Measurements from ENCODE around the gene PLAC9. TPM values are rescaled to one million over a fixed set of nuclear protein-coding genes. Genes with fewer than 3 reads are reported as not detected.

PLAC9 gene
- total and polyA plus RNA-seq, 2 donors (not counting 3 experiments of a cell fraction or from before 2014, with no cell fraction given), result 1.7 to 2.0 TPM

DNA sequence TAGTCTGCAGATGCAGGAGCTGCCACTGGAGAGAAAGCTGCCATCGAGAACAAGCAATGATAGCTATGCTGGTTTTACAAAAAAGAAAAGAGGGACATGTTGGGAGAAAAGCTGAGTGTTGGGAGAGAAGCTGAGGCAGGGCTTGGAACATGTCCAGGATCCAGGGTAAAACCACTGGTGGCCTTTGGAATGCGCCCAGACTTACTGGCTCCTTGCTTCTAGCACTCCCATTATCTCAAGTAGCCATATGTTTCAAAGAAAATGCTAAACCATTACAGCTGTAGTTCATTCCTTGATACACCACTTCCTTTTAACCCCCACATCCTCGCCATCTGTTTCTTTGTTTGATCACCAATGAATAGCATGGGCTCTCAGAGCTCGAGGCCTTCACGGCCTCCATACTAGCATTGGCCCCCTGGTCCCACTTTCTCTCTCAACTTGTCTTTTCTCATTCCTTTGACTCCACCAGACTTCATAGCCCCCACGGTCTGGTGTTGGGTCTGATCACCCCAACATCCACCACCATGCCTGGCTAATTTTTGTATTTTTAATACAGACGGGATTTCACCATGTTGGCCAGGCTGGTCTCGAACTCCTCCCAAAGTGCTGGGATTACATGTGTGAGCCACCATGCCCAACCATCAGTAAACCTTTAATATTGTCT is 23.8 kb upstream of the PLAC9 start:
- CTCF ChIA-PET, result interaction anchor here (1.3 to 1.9 kb wide), 2 partner anchors 11 to 62 kb away, joined by 4 to 6 read pairs; no protein-coding TSS in a partner anchor
- Histone ChIP-seq H3K27ac (ENCODE audit: insufficient read depth, low read depth, low read length) (no peak overlapping the region), H3K4me1 (ENCODE audit: control insufficient read depth, extremely low read depth, insufficient read depth, low read length) (no peaks in the 10 kb centered on the region), H3K36me3 (ENCODE audit: control insufficient read depth in 2 of 2, extremely low read depth in 1 of 2, insufficient read depth in 2 of 2, low read length in 2 of 2) (no peaks in the 10 kb centered on the region), H3K9me3 (replicated peaks; ENCODE audit: control insufficient read depth, insufficient read depth, low read length) (no peaks in the 10 kb centered on the region), H3K27me3 (ENCODE audit: control insufficient read depth in 2 of 2, insufficient read depth in 2 of 2, low read length in 2 of 2) (peaks cover 2 to 4% of the 10 kb centered on the region in 2 experiments), H4K20me1 (replicated peaks; ENCODE audit: control insufficient read depth, extremely low read depth, insufficient read depth, low read length) (no peaks in the 10 kb centered on the region), H3K79me2 (ENCODE audit: control insufficient read depth, insufficient read depth, low read length) (no peaks in the 10 kb centered on the region), H3K9me1 (replicated peaks; ENCODE audit: control insufficient read depth, extremely low read depth, insufficient read depth, low read length) (no peaks in the 10 kb centered on the region), H2AFZ (ENCODE audit: low read depth, low read length) (no peak overlapping the region), H3K4me3 (replicated peaks in 1 of 3; ENCODE audit: insufficient read depth in 1 of 3, low read depth in 1 of 3, low read length in 3 of 3) (no peak overlapping the region), H3K4me2 (ENCODE audit: insufficient read depth, low read length) (no peak overlapping the region), H3K9ac (replicated peaks; ENCODE audit: extremely low read depth, insufficient read depth, low read length) (no peak overlapping the region)
- no TSS peak for BruUV-seq (replicated peaks)
- dilution Hi-C loops (cut with MboI; ENCODE audit: extremely low pct_ligation_motif_present, low sequenced_read_pairs) (no loop called here), intact Hi-C loops (cut with micrococcal nuclease) (no loop called here)
- DNase-seq (ENCODE audit: low read depth, low spot score), result no peak
- TF ChIP-seq, protein P1, sequence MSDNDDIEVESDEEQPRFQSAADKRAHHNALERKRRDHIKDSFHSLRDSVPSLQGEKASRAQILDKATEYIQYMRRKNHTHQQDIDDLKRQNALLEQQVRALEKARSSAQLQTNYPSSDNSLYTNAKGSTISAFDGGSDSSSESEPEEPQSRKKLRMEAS (IDR thresholded peaks at IDR 0.05; ENCODE audit: insufficient read depth, insufficient read length), result no peak
- TF ChIP-seq FOS (IDR thresholded peaks at IDR 0.05; ENCODE audit: borderline replicate concordance, insufficient read depth, low read length) (no peak), POLR2AphosphoS5 (IDR thresholded peaks at IDR 0.05; ENCODE audit: insufficient read depth, low read depth, low read length) (no peak)
- no peak for FAIRE-seq
- POLR2A ChIA-PET, result no interaction called here

DNA sequence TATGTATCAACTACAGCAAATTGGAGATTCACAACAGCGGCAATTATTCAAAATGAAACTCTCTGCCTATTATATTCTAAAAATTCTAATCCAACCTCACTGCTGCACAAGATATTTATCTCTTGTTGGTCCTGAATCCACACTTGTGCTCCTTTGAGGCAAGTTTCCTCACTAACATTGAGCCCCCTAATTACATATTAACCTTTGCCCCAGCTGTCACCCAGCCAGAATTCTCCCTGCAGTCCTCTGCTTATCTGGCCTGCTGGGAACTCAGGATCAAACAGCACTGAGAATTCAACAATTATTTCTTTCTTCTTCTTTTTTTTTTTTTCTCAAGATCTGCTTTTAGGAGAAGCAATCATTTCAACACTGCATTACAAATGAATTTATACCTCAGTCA is 21.5 kb upstream of the PLAC9 start:
- intact Hi-C loops (cut with micrococcal nuclease), result no loop called here
- Histone ChIP-seq H2AFZ (ENCODE audit: low read depth, low read length) (no peak overlapping the region), H3K27me3 (ENCODE audit: control insufficient read depth in 2 of 2, insufficient read depth in 2 of 2, low read length in 2 of 2) (no peaks in the 10 kb centered on the region), H4K20me1 (replicated peaks; ENCODE audit: control insufficient read depth, extremely low read depth, insufficient read depth, low read length) (no peaks in the 10 kb centered on the region), H3K27ac (ENCODE audit: insufficient read depth, low read depth, low read length) (no peak overlapping the region), H3K4me2 (ENCODE audit: insufficient read depth, low read length) (no peak overlapping the region), H3K79me2 (ENCODE audit: control insufficient read depth, insufficient read depth, low read length) (no peaks in the 10 kb centered on the region), H3K9ac (replicated peaks; ENCODE audit: extremely low read depth, insufficient read depth, low read length) (no peak overlapping the region), H3K9me3 (replicated peaks; ENCODE audit: control insufficient read depth, insufficient read depth, low read length) (no peaks in the 10 kb centered on the region), H3K4me3 (replicated peaks in 1 of 3; ENCODE audit: insufficient read depth in 1 of 3, low read depth in 1 of 3, low read length in 3 of 3) (no peak overlapping the region), H3K4me1 (ENCODE audit: control insufficient read depth, extremely low read depth, insufficient read depth, low read length) (no peaks in the 10 kb centered on the region), H3K9me1 (replicated peaks; ENCODE audit: control insufficient read depth, extremely low read depth, insufficient read depth, low read length) (no peaks in the 10 kb centered on the region), H3K36me3 (ENCODE audit: control insufficient read depth in 2 of 2, extremely low read depth in 1 of 2, insufficient read depth in 2 of 2, low read length in 2 of 2) (no peaks in the 10 kb centered on the region)
- BruUV-seq (replicated peaks), result no TSS peak
- CTCF ChIA-PET, result no interaction called here
- TF ChIP-seq JUN (IDR thresholded peaks at IDR 0.05; ENCODE audit: borderline replicate concordance, insufficient read depth, insufficient read length, low read depth) (no peak), FOS (IDR thresholded peaks at IDR 0.05; ENCODE audit: borderline replicate concordance, insufficient read depth, low read length) (no peak), EZH2 (IDR thresholded peaks at IDR 0.05; ENCODE audit: borderline replicate concordance, low read depth, low read length, severe bottlenecking) (no peak), POLR2AphosphoS5 (IDR thresholded peaks at IDR 0.05; ENCODE audit: insufficient read depth, low read depth, low read length) (no peak), MYC (IDR thresholded peaks at IDR 0.05; ENCODE audit: low read depth, low read length) (no peak), POLR2A (IDR thresholded peaks at IDR 0.05; ENCODE audit: low read depth, low read length) (no peak)
- TF ChIP-seq, protein P1 (IDR thresholded peaks at IDR 0.05; ENCODE audit: insufficient read depth, insufficient read length), result no peak
- POLR2A ChIA-PET, result no interaction called here
- no peak for DNase-seq (ENCODE audit: low read depth, low spot score)
- dilution Hi-C loops (cut with MboI; ENCODE audit: extremely low pct_ligation_motif_present, low sequenced_read_pairs), result no loop called here
- FAIRE-seq, result no peak
